ENCODE data around the gene KCNJ10. TPM values are rescaled to one million over a fixed set of nuclear protein-coding genes. Genes with fewer than 3 reads are reported as not detected.

Gene KCNJ10
- total RNA-seq, 1 donor from 2014 or later = not detected

DNA sequence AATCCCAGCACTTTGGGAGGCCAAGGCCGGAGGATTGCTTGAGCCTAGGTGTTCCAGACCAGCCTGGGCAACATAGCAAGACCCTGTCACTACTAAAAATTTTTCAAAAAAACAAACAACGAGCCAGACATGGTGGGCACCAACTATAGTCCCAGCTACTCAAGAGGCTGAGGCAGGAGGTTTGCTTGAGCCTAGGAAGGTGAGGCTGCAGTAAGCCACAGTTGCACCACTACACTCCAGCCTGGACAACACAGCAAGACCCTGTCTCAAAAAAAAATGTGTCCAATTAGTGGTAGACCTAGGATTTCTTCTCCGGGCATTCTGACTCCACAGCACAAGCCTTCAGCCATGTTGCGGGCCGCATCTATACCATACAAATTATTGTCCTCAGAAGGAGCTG is 35.2 kb upstream of the KCNJ10 start:
- Mint-ChIP-seq H3K4me3 (no peak overlapping the region), H3K4me1 (peaks cover 13% of the 10 kb centered on the region), H3K9me3 (no peaks in the 10 kb centered on the region), H3K27me3 (peaks cover 7% of the 10 kb centered on the region), H3K27ac (no peak overlapping the region), H3K36me3 (ENCODE audit: low read depth) (no peaks in the 10 kb centered on the region)
- DNase-seq = no peak
- intact Hi-C loops (cut with micrococcal nuclease) = no loop called here

- Mint-ChIP-seq H3K4me3 (no peak overlapping the region), H3K4me1 (peaks cover 16% of the 10 kb centered on the region), H3K27me3 (peaks cover 7% of the 10 kb centered on the region), H3K36me3 (ENCODE audit: low read depth) (no peaks in the 10 kb centered on the region), H3K9me3 (no peaks in the 10 kb centered on the region), H3K27ac (no peak overlapping the region)
- intact Hi-C loops (cut with micrococcal nuclease) = loop anchor here (5.0 kb wide), 1 partner anchor 322 kb away; the partner anchor contains the start of gene DUSP23
- no peak for DNase-seq
Observed at GRCh38 chr1:160104486-160104885, 34.5 kb upstream of the KCNJ10 start.

DNA sequence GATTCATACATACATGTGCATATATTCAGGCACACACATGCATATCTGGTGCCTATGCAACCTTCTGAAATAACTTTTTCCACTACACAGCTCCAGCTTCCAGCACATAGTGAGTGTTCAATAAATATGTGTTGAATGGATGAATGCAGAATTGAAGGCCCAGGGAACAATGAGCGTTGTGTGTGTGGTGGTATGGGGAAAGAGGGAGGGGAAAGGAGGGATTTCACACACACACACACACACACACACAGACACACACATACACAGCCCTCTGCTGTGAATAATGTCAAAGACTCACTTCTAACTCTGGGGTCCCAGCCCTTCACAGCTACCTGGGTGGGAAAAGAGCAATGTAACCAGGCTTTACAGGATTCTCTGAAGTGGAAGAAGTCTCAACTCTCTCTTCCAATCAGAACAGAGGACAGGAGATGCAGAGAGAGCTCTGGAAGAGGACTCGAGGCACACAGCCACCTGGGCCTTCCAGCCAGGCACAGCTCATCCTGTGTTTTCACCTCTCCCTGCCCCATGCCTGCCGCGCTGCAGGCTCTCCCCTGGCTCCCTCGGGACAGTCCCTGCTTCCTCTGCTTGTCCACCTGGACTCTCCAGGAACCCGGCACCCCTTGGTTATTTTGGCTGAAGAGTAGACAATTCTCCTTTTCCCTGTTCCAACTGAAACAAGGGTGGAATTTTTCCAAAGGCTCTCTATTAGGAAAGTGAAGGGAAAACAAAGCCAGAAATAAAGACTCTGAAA is 33.9 kb upstream of the KCNJ10 start:
- peaks cover 18% of the 10 kb centered on the region for H3K4me1 Mint-ChIP-seq
- H3K27me3 Mint-ChIP-seq = peaks cover 7% of the 10 kb centered on the region
- H3K27ac Mint-ChIP-seq = no peak overlapping the region
- DNase-seq = no peak
- no peak overlapping the region for H3K4me3 Mint-ChIP-seq
- intact Hi-C loops (cut with micrococcal nuclease) = loop anchor here (5.0 kb wide), 1 partner anchor 322 kb away; the partner anchor contains the start of gene DUSP23
- H3K9me3 Mint-ChIP-seq = no peaks in the 10 kb centered on the region
- H3K36me3 Mint-ChIP-seq (ENCODE audit: low read depth) = no peaks in the 10 kb centered on the region

GRCh38 chr1:160101717-160102522 is 32.0 kb upstream of the KCNJ10 start:
- peaks cover 25% of the 10 kb centered on the region for H3K4me1 Mint-ChIP-seq
- peaks cover 7% of the 10 kb centered on the region for H3K27me3 Mint-ChIP-seq
- H3K36me3 Mint-ChIP-seq (ENCODE audit: low read depth) = no peaks in the 10 kb centered on the region
- DNase-seq = no peak
- H3K4me3 Mint-ChIP-seq = no peak overlapping the region
- intact Hi-C loops (cut with micrococcal nuclease) = loop anchor here (1.0 to 5.0 kb wide), 4 partner anchors 151 to 320 kb away; partner anchors contain the start of gene DUSP23
- H3K27ac Mint-ChIP-seq = no peak overlapping the region
- no peaks in the 10 kb centered on the region for H3K9me3 Mint-ChIP-seq

DNA sequence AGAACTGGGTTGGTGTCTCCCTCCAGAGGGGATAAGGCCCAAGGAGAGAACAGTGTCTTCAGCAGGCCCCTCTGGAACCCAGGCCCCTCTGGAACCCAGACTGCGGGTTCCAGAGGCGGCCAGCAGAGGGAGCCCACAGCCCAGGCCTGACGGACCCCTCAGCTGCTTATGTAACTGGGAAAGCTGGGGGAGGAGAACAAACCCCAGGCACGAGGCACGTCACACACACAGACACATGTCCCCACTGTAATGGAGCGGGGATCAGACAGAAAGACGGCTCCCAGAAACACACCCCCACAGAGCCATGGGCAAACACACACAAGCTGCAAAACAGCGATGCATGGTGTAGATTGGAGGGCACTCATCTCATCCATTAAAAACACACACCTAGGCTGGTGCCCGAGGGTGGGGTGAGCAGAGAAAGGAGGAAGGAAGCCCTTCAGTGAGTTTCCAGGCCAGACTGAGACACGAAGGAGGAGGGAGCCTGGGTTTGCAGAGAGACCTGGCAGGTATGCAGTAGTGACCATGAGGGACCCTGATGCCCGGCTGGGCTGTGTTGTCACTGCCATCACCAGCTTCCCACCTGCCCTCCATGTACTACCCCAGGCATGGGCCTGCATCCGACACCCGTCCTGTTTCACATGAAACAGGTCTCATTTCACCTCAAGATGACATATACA is 31.2 kb upstream of the KCNJ10 start:
- Mint-ChIP-seq H3K36me3 (ENCODE audit: low read depth) (no peaks in the 10 kb centered on the region), H3K4me3 (peak overlapping the region; percentile 36), H3K27ac (peak overlapping the region; percentile 69), H3K4me1 (peaks cover 30% of the 10 kb centered on the region), H3K27me3 (peaks cover under 1% of the 10 kb centered on the region), H3K9me3 (no peaks in the 10 kb centered on the region)
- intact Hi-C loops (cut with micrococcal nuclease) = loop anchor here (1.0 to 5.0 kb wide), 4 partner anchors 152 to 319 kb away; partner anchors contain the start of gene DUSP23
- DNase-seq = peak; percentile 88

- Mint-ChIP-seq H3K36me3 (ENCODE audit: low read depth) (no peaks in the 10 kb centered on the region), H3K4me1 (peaks cover 35% of the 10 kb centered on the region), H3K9me3 (no peaks in the 10 kb centered on the region), H3K27me3 (no peaks in the 10 kb centered on the region), H3K27ac (peak overlapping the region; percentile 74), H3K4me3 (peak overlapping the region; percentile 83)
- intact Hi-C loops (cut with micrococcal nuclease) = loop anchor here (1.0 to 5.0 kb wide), 7 partner anchors 105 to 318 kb away; partner anchors contain the start of genes DUSP23, PEA15, PEX19 and TAGLN2
- DNase-seq = no peak
Observed at GRCh38 chr1:160099716-160100375, 29.9 kb upstream of the KCNJ10 start.

GRCh38 chr1:160098852-160099561 is 29.0 kb upstream of the KCNJ10 start:
- Mint-ChIP-seq H3K4me3 (peak overlapping the region; percentile 83), H3K9me3 (no peaks in the 10 kb centered on the region), H3K4me1 (peaks cover 35% of the 10 kb centered on the region), H3K36me3 (ENCODE audit: low read depth) (no peaks in the 10 kb centered on the region), H3K27me3 (no peaks in the 10 kb centered on the region), H3K27ac (peak overlapping the region; percentile 74)
- intact Hi-C loops (cut with micrococcal nuclease) = loop anchor here (1.0 to 2.0 kb wide), 5 partner anchors 68 to 186 kb away; partner anchors contain the start of genes PEA15, PEX19, PIGM and TAGLN2
- DNase-seq = peak; percentile 99

DNA sequence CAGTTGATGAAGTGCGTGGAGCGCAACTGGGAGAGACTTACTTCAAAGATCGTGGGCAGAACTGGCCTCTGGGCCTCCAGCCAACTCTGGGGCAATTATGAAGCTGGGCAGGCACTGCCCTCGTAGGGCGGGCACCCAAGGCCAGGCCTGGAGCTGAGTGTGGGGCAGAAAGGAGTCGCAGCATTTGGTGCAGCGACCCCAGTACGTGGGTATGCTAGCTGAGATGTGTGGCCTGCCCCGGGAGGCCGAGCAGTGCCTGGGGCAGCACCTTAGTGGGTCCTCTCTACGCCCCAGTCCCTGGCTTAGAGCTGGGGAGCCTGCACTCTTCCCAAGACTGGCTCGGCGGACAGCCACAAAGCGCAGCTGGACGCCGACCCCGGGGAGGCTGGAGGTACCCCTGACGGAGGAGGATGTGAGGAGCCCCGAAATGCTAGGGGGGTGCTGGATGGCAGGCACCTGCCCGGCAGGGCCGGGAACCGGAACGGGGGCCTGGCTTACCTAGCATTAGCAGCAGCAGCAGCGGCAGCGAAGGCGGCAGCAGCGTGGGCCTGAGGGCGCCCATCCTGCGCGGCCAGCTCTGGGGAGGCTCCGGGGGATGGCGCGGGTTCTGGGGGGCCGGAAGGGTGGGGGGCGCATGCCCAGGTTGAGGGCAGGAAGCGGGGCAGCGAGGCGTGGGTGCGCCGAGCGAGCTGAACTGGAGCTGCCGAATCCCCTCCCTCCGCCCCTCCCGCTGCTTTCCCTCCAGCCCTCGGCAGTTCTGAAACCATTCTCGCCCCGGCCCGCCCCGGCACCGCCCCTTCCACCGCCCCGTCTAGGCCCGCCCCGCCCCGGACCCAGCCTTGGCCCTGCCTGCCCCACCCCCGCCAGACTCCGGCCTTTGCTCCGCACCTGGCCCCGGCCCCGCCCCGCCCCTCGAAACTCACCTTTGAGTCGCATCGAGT is 28.2 kb upstream of the KCNJ10 start, which contains the start of gene IGSF8:
IGSF8 (minus strand) TSS at position 709 of the 941 bp plus-strand sequence; CDS start at position 562, 147 bp downstream.
- intact Hi-C loops (cut with micrococcal nuclease) = loop anchor here (1.0 to 2.0 kb wide), 4 partner anchors 67 to 187 kb away; partner anchors contain the start of genes PEA15, PEX19 and PIGM

DNA sequence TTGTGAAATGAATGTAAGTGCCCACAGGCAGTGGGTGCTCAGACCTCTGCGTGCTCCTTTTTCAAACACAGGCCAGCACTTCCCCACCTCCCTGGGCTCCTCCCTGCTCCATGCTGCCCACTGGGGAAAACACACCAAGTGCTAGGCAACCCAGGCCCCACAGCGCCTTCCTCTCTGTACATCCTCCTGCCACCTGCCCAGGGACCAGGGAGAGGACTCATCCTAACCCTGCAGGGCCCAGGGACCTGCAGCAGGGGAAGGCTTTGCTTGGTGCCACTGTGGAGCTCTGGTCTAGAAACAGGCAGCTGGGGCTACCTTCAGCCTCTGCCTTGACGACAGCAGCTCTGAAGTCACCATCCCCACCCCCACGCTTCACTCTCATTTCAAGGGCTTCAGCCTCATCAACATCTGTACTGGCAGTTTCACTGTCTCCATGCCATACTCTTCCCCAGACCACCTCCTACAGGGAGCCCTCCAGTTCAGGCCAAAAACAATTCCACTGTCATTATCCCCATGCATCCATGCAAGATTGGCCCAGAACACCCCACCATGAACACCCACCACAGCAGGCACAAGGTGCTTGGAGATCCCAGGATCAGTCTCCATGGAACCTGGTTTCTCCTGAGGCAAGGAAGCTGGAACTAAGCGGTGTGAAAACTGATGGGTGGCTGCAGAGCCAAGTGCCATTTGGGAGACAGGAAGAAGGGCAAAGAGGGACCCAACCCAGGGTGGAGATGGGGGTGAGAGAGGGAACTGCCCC is 27.4 kb upstream of the KCNJ10 start:
- peak; percentile 73 for DNase-seq
- peak overlapping the region; percentile 89 for H3K4me3 Mint-ChIP-seq
- peaks cover 2% of the 10 kb centered on the region for H3K36me3 Mint-ChIP-seq (ENCODE audit: low read depth)
- H3K27ac Mint-ChIP-seq = peak overlapping the region; percentile 79
- peaks cover 38% of the 10 kb centered on the region for H3K4me1 Mint-ChIP-seq
- intact Hi-C loops (cut with micrococcal nuclease) = no loop called here
- no peaks in the 10 kb centered on the region for H3K9me3 Mint-ChIP-seq
- no peaks in the 10 kb centered on the region for H3K27me3 Mint-ChIP-seq

More for the DNA sequence above, 28.2 kb upstream of the KCNJ10 start, which contains the start of gene IGSF8:
- Mint-ChIP-seq H3K4me3 (peak within 1 kb of the TSS; percentile 89), H3K27me3 (no peaks in the 10 kb centered on the region), H3K9me3 (no peaks in the 10 kb centered on the region), H3K27ac (peak within 1 kb of the TSS; percentile 79), H3K36me3 (ENCODE audit: low read depth) (peaks cover 2% of the 10 kb centered on the region), H3K4me1 (peaks cover 37% of the 10 kb centered on the region)
- peak; percentile 96 for DNase-seq

GRCh38 chr1:160096274-160097116 is 26.5 kb upstream of the KCNJ10 start:
- H3K4me3 Mint-ChIP-seq = peak overlapping the region; percentile 21
- peaks cover 38% of the 10 kb centered on the region for H3K4me1 Mint-ChIP-seq
- H3K27me3 Mint-ChIP-seq = no peaks in the 10 kb centered on the region
- H3K27ac Mint-ChIP-seq = peak overlapping the region; percentile 79
- no peak for DNase-seq
- H3K36me3 Mint-ChIP-seq (ENCODE audit: low read depth) = peaks cover 3% of the 10 kb centered on the region
- H3K9me3 Mint-ChIP-seq = no peaks in the 10 kb centered on the region
- intact Hi-C loops (cut with micrococcal nuclease) = no loop called here

Measured in activated CD4-positive, alpha-beta T cell treated with anti-CD3 and anti-CD28 coated beads, Interleukin-2, amount 10 ng/mL, durations not matched to agents 24 days and 14 days (primary cell).